GM19043 (cell line): ENCODE data around the gene SLC24A3.

ENCODE experiments used
- ATAC-seq: cut with Tn5 transposase; IDR thresholded peaks from one replicate; pipeline ENCODE4 v1.9.1; 2021; ENCODE audit warnings: low read depth; ENCODE audit not compliant: unreplicated experiment

The SLC24A3 gene

GRCh38 chr20:19691125-19691524, 478.7 kb downstream of the SLC24A3 start:
- no peak for ATAC-seq

DNA sequence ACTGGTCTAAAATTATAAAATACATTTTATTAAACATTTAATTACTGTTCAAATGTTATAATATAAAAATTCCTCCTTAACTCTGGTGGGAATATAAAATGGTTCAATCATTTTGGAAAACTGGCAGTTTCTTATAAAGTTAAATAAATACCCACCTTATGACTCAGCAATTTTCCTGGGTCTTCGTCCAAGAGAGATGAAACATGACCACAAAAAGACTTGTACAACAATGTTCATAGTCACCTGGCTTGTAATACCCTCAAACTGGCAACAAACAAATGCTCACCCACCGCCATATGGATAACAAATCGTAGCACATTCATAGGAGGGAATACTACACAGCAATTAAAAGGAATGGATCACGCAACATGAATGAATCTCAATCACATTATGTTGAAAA, 479.7 kb downstream of the SLC24A3 start:
- ATAC-seq: no peak

GRCh38 chr20:19692685-19693119, 480.3 kb downstream of the SLC24A3 start:
- no peak for ATAC-seq

DNA sequence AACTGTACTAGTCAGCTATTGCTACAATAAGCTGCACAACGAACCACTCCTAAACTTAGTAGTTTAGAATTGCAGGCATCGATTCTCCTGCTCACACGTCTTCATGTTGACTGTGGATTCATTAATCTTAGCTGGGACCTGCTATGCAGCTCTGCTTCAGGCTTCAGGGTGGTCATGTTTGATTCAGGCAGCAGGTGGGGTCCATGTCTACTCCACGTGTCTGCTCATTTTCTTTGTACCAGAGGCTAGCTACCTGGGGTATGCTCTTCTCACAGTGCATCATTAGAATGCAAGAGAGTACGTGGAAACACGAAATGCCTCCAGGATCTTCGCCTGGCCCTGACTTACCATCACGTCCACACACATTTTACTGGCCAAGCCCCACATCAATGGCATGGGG, 481.1 kb downstream of the SLC24A3 start:
- no peak for ATAC-seq

GRCh38 chr20:19695081-19695480, 482.6 kb downstream of the SLC24A3 start:
- no peak for ATAC-seq

DNA sequence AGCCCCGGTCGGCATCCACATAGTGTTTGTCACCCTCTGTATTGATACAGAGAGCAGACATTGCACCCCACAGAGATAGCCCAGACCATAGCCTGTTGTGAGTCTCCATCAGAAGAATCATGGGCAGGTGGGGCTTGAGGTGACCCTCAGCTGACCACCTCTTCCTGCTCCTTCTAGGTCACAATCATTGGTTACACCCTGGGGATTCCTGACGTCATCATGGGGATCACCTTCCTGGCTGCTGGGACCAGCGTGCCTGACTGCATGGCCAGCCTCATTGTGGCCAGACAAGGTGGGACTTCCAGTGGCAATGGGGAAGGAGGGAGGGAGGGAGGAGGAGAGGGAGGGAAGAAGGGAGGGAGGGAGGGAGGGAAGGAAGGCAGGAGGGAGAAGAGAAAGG, 484.2 kb downstream of the SLC24A3 start:
- ATAC-seq: no peak

DNA sequence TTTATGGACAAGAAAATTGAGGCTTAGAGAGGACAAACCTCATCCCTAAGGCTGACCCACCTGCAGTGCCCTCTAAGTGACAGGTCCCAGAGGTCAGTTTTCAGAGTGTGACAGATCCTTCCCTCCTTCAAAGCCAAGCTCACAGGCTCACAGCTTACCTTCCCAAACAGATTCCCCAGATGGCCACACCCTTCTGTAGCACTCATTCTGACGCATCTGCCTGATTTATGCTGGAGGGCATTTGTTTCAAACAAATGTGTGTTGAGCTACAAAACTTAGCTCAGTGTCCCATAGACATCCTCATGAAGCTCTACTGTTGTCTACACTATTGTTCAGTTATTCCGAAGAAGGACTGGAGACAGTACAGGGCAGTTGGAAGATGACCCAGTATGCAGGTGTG, 485.0 kb downstream of the SLC24A3 start:
- ATAC-seq: no peak

DNA sequence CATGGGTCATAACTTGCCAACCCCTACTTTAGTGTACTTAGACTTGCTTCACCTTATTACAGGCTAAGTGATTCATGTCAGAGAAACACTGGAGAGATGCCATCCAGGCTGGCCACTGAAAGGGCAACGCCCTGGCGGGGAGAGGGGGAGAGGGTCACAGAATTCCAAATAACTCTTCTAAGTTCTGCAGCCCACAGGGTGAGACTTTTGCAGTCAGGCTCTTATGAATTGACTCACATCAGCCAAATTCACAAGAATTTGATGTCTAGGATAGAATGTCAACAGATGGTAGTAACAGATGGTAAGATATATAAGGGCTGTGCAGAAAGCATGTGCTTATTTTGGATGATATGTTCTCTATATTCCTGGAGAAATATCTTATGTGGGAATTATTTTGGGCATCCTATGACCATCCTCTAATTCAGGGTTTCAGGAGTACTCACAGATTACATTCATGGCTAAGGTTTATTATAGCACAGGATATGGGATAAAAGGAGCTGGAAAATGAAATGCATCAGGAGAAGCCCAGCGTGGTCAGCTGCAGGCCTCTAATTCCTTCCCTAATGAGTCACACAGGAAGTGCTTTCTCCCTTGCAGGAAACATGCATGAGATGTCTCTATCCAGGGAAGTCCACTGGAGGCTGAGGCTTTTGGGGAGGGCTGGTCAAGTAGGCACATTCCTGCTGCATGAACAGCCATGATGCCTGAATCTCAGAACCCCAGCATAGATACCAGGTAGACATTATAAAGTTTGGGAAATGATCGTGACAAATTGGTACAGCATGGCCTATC, 486.9 kb downstream of the SLC24A3 start:
- ATAC-seq: no peak

GRCh38 chr20:19701429-19701828, 489.0 kb downstream of the SLC24A3 start:
- no peak for ATAC-seq

DNA sequence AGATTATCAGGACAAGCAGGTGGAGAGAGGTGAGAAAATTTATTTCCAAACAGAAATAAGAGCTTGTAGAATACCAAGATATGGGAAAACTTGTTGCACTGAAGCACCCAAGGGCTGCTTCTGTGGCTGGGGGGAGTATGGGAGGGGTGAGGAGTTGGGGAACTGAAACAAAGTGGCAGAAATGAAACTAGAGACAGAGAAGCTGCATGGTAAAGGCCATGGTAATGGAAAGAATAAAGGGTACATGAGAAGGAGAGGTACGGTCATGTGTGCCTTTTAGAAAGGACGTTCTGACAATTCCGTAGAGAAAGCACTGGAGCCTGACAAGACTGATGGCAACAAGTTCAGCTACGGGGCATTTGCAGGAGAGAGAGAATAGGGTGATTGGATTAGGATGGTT, 494.0 kb downstream of the SLC24A3 start:
- peak; percentile 59 for ATAC-seq

DNA sequence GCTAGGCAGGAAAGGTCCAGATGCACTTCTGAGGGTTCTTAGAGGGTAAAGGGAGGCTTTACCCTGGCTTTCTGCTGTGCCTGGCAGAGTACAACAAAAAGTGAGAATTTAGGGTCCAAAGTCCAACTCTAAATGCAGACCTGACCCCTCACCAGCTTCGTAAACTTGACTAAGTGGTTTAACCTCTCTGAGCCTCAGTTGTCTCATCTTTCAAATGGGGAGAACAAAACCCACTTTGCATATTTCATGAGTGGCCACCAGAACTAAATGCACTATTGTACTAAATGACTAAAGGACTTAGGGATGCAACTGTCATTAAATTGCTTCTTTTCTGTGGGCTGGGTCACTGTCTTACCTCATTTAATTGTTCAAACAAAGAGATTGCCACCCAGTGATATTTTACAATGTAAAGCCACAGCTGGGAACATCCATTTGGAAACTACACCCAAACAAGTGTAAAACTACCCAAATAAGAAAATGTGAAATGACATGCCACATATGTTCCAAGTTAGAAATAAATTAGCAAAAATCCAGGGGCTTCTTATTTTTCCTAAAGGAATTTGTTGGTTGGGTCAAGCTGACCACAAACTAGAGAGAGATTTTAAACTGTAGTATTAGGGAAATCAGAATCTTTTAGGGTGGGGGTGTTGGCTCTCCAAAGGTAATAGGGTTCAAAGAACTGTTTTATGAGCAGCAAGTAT, 497.3 kb downstream of the SLC24A3 start:
- ATAC-seq: no peak

DNA sequence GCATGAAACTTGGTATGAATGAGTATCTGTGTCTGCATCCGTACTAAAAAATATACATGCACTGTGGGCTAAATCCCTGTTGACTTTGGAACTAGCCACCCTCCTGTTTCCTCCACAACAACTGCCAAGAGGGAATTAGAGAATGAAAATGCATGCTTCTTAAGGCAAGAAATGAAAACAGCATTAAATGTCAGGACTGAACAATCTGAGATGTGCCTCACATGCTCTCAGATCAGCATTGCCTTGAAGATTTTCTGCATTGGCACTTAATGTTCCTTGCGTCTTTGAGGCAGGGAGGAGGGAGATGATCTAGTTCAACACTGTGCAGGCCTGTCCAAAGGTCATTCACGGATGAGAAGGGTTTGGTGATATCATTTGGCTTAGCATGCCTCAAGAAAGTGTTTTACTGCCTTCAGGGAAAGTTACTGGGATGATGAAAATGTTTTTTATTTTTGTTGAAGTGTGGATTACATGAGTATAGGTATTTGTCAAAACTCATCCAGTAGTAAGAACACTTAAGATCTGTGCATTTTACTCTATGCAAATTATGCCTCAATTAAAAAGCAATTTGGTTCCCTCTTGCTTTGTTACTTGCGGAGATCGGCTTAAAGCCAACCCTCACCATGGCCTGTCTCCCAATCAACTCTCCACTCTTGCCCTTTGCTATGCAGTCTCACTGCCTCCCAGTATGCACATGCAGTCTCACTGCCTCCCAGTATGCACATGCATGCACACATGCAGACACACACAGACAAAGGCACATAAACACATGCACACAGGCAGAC, 498.1 kb downstream of the SLC24A3 start:
- ATAC-seq: no peak

DNA sequence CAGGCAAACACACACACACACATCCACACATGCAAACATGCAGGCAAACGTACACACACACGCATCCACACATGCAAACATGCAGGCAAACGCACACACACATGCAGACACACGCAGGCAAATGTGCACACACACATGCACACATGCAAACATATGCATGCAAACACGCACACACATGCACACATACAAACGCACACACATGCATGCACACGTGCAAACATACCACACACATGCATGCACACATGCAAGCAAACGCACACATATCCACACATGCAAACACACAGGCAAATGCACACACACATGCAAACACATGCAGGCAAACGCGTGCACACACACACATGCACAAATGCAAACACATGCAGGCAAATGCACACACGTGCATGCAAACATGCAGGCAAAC, 498.7 kb downstream of the SLC24A3 start:
- ATAC-seq: no peak

DNA sequence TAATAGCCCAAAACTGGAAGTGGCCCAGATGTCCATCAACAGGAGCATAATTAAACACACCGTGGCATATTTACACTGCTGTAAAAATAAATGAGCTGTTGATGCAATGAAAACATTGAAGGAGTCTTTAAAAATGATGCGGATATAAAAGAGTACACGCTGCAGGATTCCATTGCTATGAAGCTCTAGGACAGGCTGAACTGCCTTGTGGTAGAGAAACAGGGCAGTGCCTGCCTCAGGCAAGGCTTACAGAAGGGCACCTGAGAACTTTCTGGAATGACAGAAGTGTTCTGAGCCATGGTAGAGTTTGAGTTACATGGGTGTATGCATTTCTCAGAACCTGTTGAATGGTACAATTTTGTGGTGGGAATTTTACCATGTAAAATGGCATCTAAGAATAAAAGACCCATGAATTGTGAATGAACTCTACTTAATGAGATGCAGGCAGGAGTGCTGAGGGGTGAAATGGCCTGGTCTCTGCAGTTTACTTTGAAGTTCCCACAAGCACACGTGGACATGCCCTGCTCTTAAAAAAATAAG, 500.3 kb downstream of the SLC24A3 start:
- no peak for ATAC-seq

DNA sequence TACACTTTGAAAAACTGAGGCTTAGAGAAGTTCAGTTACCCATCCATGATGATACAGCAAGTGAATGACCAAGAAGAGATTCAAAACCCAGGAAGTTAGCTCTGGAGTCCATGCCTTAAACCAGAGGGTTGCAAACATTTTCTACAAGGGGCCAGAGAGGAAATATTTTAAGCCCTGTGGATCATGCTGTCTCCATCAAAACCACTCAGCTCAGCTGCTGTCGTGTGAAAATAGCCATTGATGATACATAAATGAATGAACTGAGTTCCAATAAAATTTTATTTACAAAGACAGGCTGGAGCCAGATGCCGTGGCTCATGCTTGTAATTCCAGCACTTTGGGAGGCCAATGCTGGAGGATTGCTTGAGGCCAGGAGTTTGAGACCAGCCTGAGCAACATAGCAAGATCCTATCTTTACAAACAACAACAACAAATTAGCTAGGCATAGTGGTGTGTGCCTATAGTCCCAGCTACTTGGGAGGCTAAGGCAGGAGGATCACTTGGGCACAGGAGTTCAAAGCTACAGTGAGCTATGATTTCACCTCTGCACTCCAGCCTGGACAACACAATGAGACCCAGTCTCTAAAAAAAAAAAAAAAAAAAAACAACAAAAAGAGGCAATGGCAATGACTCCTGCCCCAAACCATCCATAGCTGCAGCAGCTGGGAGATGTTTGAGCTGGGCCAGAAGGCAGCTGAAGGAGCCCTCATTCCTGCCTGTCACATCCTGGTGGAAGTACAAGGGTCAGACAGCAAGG, 501.6 kb downstream of the SLC24A3 start:
- ATAC-seq: no peak

DNA sequence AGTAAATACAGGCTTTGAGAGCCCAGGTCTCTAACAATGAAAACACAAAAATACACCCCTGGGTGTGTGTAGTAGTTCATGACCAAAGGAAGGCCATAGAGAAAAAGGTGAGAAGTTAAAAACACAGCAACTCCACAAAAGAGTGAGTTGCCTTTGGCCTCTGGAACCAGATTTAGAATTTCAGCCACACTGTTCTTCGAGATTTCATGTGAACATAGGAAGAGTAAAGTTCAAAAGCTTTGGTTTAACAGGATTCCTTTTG, 502.1 kb downstream of the SLC24A3 start:
- no peak for ATAC-seq

DNA sequence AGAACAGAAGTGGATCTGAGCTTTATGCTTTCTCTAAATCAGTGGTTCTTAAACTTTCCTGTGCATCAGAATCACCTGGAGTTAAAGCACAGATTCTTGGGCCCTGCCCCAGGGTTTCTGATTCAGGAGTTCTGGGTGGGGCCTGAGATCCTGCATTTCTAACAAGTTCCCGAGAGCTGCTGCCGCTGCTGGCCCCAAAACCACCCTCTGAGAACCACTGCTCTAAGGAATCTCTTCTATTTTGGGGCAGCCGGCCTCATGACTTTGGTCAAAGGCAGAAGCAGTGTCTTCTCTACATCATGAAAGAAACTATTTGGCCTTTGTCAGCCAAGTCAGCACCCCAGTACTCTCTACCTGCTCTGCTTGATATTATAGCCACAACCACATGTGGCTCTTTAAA, 503.5 kb downstream of the SLC24A3 start:
- no peak for ATAC-seq

- ATAC-seq: no peak
Measured at GRCh38 chr20:19718880-19719279, 506.4 kb downstream of the SLC24A3 start.

GRCh38 chr20:19720991-19721390, 508.5 kb downstream of the SLC24A3 start:
- no peak for ATAC-seq

- ATAC-seq: no peak
Measured at GRCh38 chr20:19723051-19723450, 510.6 kb downstream of the SLC24A3 start.
